HCT116 (cell line): ENCODE data around the gene ENTPD6.

Experiments used
- CTCF ChIP-seq, 3 experiments: fragments of 200-600 bp in 1 of 3; sonication (generic) in 1 of 3; IDR thresholded peaks in 2 of 3; conservative IDR thresholded peaks in 1 of 3; 2 replicates each; pipeline ENCODE4 v1.5.1; 2012 to 2017; ENCODE audit warnings: low read depth in 2 of 3, low read length in 2 of 3, antibody characterized with exemption in 1 of 3, borderline replicate concordance in 1 of 3, control low read depth in 1 of 3, mild to moderate bottlenecking in 1 of 3, mixed read lengths in 1 of 3, mixed run types in 1 of 3, moderate library complexity in 1 of 3; ENCODE audit not compliant: insufficient read depth in 1 of 3
- POLR2A ChIP-seq: IDR thresholded peaks from 2 replicates; pipeline ENCODE4 v1.7.0; 2011; ENCODE audit warnings: borderline replicate concordance; ENCODE audit not compliant: insufficient read depth, insufficient read length; ENCODE audit errors: extremely low read depth
- SRF ChIP-seq: IDR thresholded peaks from 2 replicates; pipeline ENCODE4 v1.6.1; 2012; ENCODE audit warnings: low read depth
- YY1 ChIP-seq: IDR thresholded peaks from 2 replicates; pipeline ENCODE4 v1.6.1; 2011; ENCODE audit warnings: low read length, low read depth, moderate library complexity, mild to moderate bottlenecking; ENCODE audit not compliant: insufficient replicate concordance; ENCODE audit errors: extremely low read depth

- TF ChIP-seq POLR2A (no peak), YY1 (no peak), CTCF (IDR thresholded peaks at IDR 0.05 in 2 of 3, conservative IDR thresholded peaks at IDR 0.05 in 1 of 3; ENCODE audit: borderline replicate concordance in 1 of 3, insufficient read depth in 1 of 3, low read depth in 2 of 3, low read length in 2 of 3) (no peak), SRF (no peak)
Measured at GRCh38 chr20:25147716-25148115, 47.8 kb upstream of the ENTPD6 start.
